BJ (cell line): ENCODE measurements around the gene ALG14. TPM values are rescaled to one million over a fixed set of nuclear protein-coding genes. Genes with fewer than 3 reads are reported as not detected.

Experiments
- CTCF ChIA-PET: fragments of 350-600 bp; formaldehyde crosslinking; extraction: SDS; loops from one replicate; lab custom pipeline; 2021; ENCODE audit warnings: antibody characterized with exemption, inconsistent platforms; lab: Yijun Ruan, JAX
- POLR2A ChIA-PET: fragments of 300-600 bp; sonication (Branson Sonifier 250); formaldehyde crosslinking; extraction: SDS; loops from one replicate; lab custom pipeline; 2021; ENCODE audit warnings: antibody characterized with exemption; lab: Charles Lee
- DNase-seq: peaks from one replicate; pipeline ENCODE4 v3.0.0-alpha.2; 2011; ENCODE audit warnings: low read depth
- H3K27me3 ChIP-seq: 2 replicates; pipeline ENCODE4 v1.6.0; 2011; ENCODE audit warnings: low read length; ENCODE audit not compliant: control insufficient read depth, insufficient read depth
- H3K36me3 ChIP-seq: 2 replicates; pipeline ENCODE4 v1.5.1; 2011; ENCODE audit warnings: low read length; ENCODE audit not compliant: control insufficient read depth, insufficient read depth
- H3K4me3 ChIP-seq: 2 replicates; pipeline ENCODE4 v1.5.1; 2011; ENCODE audit warnings: low read depth, mild to moderate bottlenecking, control low read depth, low read length
- polyA plus RNA-seq: library from polyadenylated mRNA; depleted of rRNA; stranded (reverse); fragments of >200 nt; gene quantifications from 2 replicates; pipeline ENCODE4 v1.2.3, GENCODE V29; 2011
- TF ChIP-seq, protein P1 (sequence below): IDR thresholded peaks from 2 replicates; pipeline ENCODE4 v1.5.1; 2011; ENCODE audit warnings: low read depth, mild to moderate bottlenecking, control low read depth, inconsistent platforms, low read length, moderate library complexity; ENCODE audit not compliant: insufficient read depth

The ALG14 gene
- polyA plus RNA-seq, 1 experiment: 2.3 TPM

DNA sequence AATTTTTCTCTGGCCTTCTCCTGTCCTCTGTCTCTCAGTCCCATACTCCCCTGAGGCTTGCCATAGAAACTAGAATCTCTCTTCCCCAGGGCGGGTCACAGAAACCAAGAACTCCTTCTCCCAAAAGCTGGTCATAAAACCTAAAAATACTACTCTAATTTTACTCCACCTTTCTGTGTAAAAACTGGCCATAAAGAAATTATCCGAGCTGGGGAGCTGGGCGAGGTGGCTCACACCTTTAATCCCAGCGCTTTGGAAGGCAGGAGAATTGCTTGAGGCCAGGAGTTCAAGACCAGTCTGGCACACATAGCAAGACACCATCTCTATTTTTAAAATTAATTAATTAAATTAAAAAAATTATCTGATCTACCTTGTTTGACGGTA is 3.0 kb downstream of the ALG14 start:
- Histone ChIP-seq H3K36me3 (no peaks in the 10 kb centered on the region; the same call in 1 of the 2 replicates), H3K27me3 (no peaks in the 10 kb centered on the region), H3K4me3 (no peak overlapping the region)
- ChIA-PET CTCF (no interaction called here), POLR2A (no interaction called here)
- DNase-seq: no peak
- TF ChIP-seq, protein P1, sequence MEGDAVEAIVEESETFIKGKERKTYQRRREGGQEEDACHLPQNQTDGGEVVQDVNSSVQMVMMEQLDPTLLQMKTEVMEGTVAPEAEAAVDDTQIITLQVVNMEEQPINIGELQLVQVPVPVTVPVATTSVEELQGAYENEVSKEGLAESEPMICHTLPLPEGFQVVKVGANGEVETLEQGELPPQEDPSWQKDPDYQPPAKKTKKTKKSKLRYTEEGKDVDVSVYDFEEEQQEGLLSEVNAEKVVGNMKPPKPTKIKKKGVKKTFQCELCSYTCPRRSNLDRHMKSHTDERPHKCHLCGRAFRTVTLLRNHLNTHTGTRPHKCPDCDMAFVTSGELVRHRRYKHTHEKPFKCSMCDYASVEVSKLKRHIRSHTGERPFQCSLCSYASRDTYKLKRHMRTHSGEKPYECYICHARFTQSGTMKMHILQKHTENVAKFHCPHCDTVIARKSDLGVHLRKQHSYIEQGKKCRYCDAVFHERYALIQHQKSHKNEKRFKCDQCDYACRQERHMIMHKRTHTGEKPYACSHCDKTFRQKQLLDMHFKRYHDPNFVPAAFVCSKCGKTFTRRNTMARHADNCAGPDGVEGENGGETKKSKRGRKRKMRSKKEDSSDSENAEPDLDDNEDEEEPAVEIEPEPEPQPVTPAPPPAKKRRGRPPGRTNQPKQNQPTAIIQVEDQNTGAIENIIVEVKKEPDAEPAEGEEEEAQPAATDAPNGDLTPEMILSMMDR: no peak

DNA sequence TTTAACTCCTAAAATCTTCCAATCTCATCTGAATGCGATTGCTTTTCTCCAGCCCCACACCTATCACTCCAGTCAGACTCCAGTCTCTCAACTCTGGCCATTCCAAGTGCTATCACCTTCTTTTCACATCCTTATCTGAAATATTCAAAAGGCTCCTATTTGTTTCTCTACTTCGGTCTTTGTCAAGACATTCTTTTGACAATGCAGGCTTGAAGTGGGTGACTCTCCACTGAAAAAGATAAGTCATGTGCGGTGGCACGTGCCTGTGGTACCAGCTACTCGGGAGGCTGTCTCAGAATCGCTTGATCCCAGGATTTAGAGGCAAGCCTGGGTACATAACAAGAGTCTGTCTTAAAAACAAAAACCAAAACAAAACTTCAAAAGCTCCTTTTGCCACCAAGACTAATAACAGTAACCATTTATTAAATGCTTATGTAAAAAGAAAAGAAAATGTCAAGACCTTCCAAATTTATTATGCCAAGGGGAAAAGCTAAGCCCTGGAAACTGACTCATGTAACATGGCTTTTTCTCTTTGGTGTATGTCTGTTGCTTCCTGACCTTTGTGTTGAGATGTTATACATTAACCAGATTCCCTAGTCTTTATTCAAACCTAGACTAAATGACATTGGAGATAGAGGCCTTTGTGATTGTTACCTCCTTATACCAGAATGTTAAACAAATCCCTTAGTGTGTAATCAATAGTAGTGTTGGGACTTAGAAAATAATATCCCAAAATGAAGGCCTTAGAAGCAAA is 3.6 kb downstream of the ALG14 start:
- Histone ChIP-seq H3K36me3 (no peaks in the 10 kb centered on the region; the same call in 1 of the 2 replicates), H3K4me3 (no peak overlapping the region), H3K27me3 (no peaks in the 10 kb centered on the region)
- TF ChIP-seq, protein P1: no peak
- ChIA-PET POLR2A (no interaction called here), CTCF (no interaction called here)
- DNase-seq: no peak

DNA sequence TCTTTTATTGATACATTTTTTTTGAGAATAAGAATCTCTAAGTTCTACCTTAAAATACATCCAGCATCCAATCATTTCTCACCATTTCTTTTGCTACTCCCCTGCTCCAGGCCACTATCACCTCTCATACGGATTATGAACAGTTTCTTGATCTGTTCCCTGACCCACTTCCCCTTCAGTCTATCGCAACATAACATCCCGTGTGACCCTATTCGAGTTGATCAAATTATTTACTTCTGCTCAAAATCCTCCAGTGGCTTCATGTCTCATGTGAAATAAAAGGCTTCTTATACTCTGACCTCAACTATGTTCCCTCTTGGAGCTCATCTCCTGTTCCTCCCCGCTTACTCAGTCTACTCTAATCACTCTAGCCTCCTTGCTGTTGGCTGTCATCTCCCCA is 5.2 kb downstream of the ALG14 start:
- no peak for DNase-seq
- H3K36me3 ChIP-seq: no peaks in the 10 kb centered on the region; the same call in 1 of the 2 replicates
- ChIA-PET CTCF (interaction anchor here (1.0 kb wide), 1 partner anchor 12 kb away, joined by 3 read pairs; no protein-coding TSS in a partner anchor), POLR2A (no interaction called here)
- no peak overlapping the region for H3K4me3 ChIP-seq
- H3K27me3 ChIP-seq: no peaks in the 10 kb centered on the region
- TF ChIP-seq, protein P1: no peak

DNA sequence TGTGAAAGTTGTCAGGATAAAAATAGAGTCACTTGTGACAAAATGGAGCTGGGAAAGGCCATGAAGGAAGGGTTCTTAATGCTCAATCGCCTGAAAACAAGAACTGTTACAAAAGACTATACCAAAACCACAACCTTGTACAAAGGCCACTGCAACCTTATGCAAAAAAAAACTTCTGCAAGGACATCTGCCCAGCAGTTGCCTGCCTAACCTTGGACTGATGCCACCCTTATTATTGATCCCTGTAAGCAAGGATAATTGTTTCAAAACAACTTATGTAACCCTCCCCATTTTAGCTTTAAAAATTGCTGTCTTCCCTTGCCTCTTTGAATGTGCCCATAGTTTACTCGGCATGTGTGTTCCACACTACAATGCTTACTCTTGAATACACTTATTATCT is 5.7 kb downstream of the ALG14 start:
- H3K27me3 ChIP-seq: no peaks in the 10 kb centered on the region
- no peak for DNase-seq
- no peak overlapping the region for H3K4me3 ChIP-seq
- ChIA-PET POLR2A (no interaction called here), CTCF (interaction anchor here (1.0 kb wide), 1 partner anchor 12 kb away, joined by 3 read pairs; no protein-coding TSS in a partner anchor)
- TF ChIP-seq, protein P1: no peak
- no peaks in the 10 kb centered on the region; the same call in 1 of the 2 replicates for H3K36me3 ChIP-seq

DNA sequence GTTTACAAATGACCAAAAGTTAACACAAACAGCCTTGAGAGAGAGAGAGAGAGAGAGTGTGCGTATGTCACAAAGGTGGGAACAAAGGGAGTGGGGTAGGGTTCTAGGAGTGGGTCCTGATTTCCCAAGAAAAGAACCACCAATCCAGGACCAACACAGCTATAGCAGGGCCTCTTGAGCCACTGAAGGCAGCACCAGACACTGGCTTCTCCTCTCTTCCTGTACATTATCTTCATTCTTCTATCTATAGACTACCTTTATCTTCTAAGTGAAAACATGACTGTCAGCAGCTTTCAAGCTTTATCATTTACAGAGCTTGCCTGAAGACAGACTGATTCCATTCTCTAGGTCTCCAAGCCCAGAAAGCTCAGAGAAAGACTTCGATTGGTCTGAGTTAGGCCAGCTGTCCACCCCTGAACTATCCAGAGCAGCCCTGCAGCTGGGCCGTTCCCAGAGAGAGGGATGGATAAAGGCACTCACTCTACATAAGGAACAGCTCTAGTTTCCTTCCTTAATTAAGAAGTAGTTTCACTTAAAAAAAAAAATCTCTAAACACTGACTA is 11.2 kb downstream of the ALG14 start:
- POLR2A ChIA-PET: no interaction called here

More for the DNA sequence above, 11.2 kb downstream of the ALG14 start:
- TF ChIP-seq, protein P1: no peak
- Histone ChIP-seq H3K36me3 (no peaks in the 10 kb centered on the region; the same call in 1 of the 2 replicates), H3K27me3 (no peaks in the 10 kb centered on the region), H3K4me3 (no peak overlapping the region)
- DNase-seq: no peak
- CTCF ChIA-PET: interaction anchor here (0.7 to 3.3 kb wide), 2 partner anchors 10 to 23 kb away, joined by 3 to 8 read pairs; no protein-coding TSS in a partner anchor
